Measurements from ENCODE around the gene LRRFIP2. TPM values are rescaled to one million over a fixed set of nuclear protein-coding genes. Genes with fewer than 3 reads are reported as not detected.

LRRFIP2 gene
- total RNA-seq, 1 donor from 2014 or later: 34.7 TPM

GRCh38 chr3:37116998-37117397 is 57.4 kb downstream of the LRRFIP2 start:
- no peak for DNase-seq (ENCODE audit: low read depth in 2 of 2)

GRCh38 chr3:37115446-37115845 is 58.9 kb downstream of the LRRFIP2 start:
- peak; percentile 14 to 61 for DNase-seq (ENCODE audit: low read depth in 2 of 2)

- DNase-seq (ENCODE audit: low read depth in 2 of 2): peak; percentile 54 to 86
Observed at GRCh38 chr3:37114251-37115145, 59.9 kb downstream of the LRRFIP2 start.

- DNase-seq (ENCODE audit: low read depth in 2 of 2): no peak
Observed at GRCh38 chr3:37112987-37113386, 61.4 kb downstream of the LRRFIP2 start.

GRCh38 chr3:37111199-37111598 is 63.2 kb downstream of the LRRFIP2 start:
- DNase-seq (ENCODE audit: low read depth in 2 of 2): no peak

- DNase-seq (ENCODE audit: low read depth in 2 of 2): no peak
Observed at GRCh38 chr3:37107846-37108245, 66.5 kb downstream of the LRRFIP2 start.

GRCh38 chr3:37103103-37103808 is 71.1 kb downstream of the LRRFIP2 start:
- no peak for DNase-seq (ENCODE audit: low read depth in 2 of 2)

GRCh38 chr3:37100411-37100810 is 74.0 kb downstream of the LRRFIP2 start:
- DNase-seq (ENCODE audit: low read depth in 2 of 2): no peak

GRCh38 chr3:37099469-37099868 is 74.9 kb downstream of the LRRFIP2 start:
- DNase-seq (ENCODE audit: low read depth in 2 of 2): no peak

- no peak for DNase-seq (ENCODE audit: low read depth in 2 of 2)
Observed at GRCh38 chr3:37098884-37099283, 75.5 kb downstream of the LRRFIP2 start.

- no peak for DNase-seq (ENCODE audit: low read depth in 2 of 2)
Observed at GRCh38 chr3:37097776-37098175, 76.6 kb downstream of the LRRFIP2 start.

- peak; percentile 16 to 19 for DNase-seq (ENCODE audit: low read depth in 2 of 2)
Observed at GRCh38 chr3:37096975-37097374, 77.4 kb downstream of the LRRFIP2 start.

- DNase-seq (ENCODE audit: low read depth in 2 of 2): peak; percentile 8 to 85
Observed at GRCh38 chr3:37096288-37096687, 78.1 kb downstream of the LRRFIP2 start.

- DNase-seq (ENCODE audit: low read depth in 2 of 2): no peak
Observed at GRCh38 chr3:37094636-37095035, 79.7 kb downstream of the LRRFIP2 start.

- no peak for DNase-seq (ENCODE audit: low read depth in 2 of 2)
Observed at GRCh38 chr3:37093481-37093880, 80.9 kb downstream of the LRRFIP2 start.

GRCh38 chr3:37092484-37092883 is 81.9 kb downstream of the LRRFIP2 start:
- no peak for DNase-seq (ENCODE audit: low read depth in 2 of 2)

GRCh38 chr3:37087870-37088269 is 86.5 kb downstream of the LRRFIP2 start:
- DNase-seq (ENCODE audit: low read depth in 2 of 2): no peak

GRCh38 chr3:37086918-37087317 is 87.5 kb downstream of the LRRFIP2 start:
- no peak for DNase-seq (ENCODE audit: low read depth in 2 of 2)

- no peak for DNase-seq (ENCODE audit: low read depth in 2 of 2)
Observed at GRCh38 chr3:37082317-37082716, 92.1 kb downstream of the LRRFIP2 start.

- DNase-seq (ENCODE audit: low read depth in 2 of 2): no peak
Observed at GRCh38 chr3:37075955-37076354, 98.4 kb downstream of the LRRFIP2 start.

- peak in 1 of 2 donors; percentile 45 for DNase-seq (ENCODE audit: low read depth in 2 of 2)
Observed at GRCh38 chr3:37074178-37074577, 100.2 kb downstream of the LRRFIP2 start.

GRCh38 chr3:37072892-37073291 is 101.5 kb downstream of the LRRFIP2 start:
- DNase-seq (ENCODE audit: low read depth in 2 of 2): peak; percentile 12 to 83

- DNase-seq (ENCODE audit: low read depth in 2 of 2): no peak
Observed at GRCh38 chr3:37071921-37072320, 102.5 kb downstream of the LRRFIP2 start.

Data from lung microvascular endothelial cell (primary cell).